Purkinje cell (primary cell): Measurements from ENCODE around the gene PGC. TPM values are rescaled to one million over a fixed set of nuclear protein-coding genes. Genes with fewer than 3 reads are reported as not detected.

ENCODE experiments used
- polyA plus RNA-seq: library from polyadenylated mRNA; unstranded; fragments of >200 nt; fragmentation: Nextera tagmentation; gene quantifications from 2 replicates; pipeline ENCODE4 v1.2.1, GENCODE V29; 2014

PGC gene
- polyA plus RNA-seq = not detected in 2 replicates

DNA sequence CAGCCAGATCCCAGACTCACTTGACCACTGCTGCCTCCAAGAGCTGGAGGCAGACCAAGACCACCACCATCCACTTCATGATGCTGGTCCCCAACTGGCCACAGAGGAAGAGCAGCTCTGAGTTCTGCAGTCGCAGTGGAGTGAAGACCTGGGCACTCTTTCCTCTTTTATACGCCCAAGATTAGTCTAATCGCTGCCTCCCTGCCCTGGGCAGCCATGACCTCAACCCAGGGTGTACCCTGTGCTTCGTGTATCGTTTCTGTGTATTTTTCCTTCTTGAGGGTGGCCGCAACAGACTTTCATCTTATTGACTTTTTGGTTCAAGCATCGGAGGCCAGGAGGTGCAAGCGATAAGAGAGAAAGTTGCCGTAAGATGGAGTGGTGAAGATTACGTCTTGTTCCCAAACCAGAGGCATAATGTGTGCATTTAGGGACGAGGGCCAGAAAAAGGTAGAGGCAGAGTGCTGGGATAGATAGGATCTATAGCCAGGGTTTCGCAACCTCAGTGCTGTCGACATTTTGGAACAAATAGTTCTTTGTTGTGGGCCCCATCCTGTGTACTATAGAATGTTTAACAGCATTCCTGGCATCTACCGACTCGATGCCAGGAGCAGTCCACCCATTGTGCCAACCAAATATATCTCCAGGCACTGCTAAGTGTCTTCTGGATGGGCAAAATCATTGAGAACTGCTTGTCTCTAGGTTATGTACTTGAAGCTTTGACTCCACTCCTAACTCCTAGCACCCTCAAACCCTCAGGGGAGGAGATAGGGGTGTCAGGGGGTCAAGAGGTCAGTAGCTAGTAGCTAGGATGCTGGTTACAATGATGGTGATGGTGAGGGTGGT lies at the start of gene PGC:
Gene PGC, minus strand, starts transcription at position 142 of the 846 bp plus-strand sequence. Its CDS starts 63 bp downstream, at position 79.

DNA sequence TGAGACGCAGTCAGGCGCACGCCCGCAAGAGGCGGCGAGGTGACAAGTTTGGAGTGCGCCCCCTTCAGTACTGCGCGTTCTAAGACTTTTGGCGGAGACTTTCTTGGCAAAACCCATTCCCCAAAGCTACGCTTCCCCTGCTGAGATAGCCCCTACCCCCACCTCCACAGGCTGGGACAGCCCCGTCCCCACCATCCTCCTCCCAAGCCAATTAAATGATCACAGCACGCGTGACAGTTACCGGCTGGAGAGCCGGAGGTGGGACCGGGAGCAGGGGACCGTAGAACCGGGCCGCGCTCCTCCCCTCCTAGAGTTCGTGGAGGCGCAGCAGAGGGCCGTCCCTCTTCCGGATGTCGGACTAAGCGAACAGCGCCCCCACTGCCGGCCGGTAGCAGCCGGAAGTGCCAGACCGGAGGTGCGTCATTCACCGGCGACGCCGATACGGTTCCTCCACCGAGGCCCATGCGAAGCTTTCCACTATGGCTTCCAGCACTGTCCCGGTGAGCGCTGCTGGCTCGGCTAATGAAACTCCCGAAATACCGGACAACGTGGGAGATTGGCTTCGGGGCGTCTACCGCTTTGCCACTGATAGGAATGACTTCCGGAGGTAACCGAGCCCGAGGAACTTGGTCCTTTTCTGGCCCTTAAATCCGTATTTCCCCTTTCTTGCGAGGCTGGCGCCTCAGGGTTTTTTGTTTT lies 40.2 kb upstream of the PGC start, which contains the start of gene TOMM6:
Gene TOMM6, plus strand, starts transcription at position 476 of the 699 bp plus-strand sequence. Its CDS starts 4 bp downstream, at position 480.

DNA sequence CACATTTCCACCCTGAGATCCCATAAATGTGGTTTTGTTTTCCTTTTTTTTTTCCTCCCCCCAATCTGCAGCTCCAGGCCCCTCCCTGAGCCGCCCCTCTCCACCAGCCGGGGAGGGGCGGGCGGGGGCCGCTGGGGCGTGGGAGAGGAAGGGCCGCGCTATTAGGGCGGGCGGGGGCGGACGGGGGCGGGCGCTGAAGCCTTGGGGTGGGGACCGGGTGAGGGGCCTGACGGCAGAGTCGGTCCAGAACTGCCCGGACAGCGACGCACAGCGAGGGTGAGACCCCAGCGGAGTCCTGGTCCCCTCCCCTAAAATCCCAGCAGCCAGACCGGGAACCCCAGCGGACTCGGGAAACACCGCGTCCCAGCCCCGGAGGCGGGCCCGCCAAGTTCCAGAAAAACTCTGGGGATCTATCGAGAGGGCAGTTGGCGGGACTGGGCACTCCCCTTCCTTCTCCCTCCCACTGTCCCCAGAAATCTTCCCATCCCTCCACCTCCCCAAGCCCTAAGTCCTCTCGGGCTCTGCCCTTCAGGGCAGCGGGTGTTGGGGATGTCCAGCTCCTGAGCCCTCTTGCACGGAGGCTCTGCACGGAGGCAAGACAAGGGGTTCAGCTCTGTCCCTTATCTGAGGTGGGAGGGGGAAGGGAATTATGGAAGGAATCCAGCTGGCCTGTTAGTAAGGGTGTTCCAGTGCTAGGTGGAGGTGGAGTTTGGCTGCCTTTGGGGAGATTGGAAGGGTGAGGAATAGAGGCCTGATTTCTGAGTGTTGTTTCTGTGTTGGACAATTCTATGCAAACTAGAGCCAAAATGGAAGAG lies 33.6 kb upstream of the PGC start, which contains the start of gene PRICKLE4:
Gene PRICKLE4, plus strand, starts transcription at position 232 of the 815 bp plus-strand sequence. CDS start 2,692 bp downstream, outside the sequence.

GRCh38 chr6:41779788-41780550 lies 32.8 kb upstream of the PGC start, which contains the start of gene FRS3:
Gene FRS3 (minus strand): TSS chr6:41779900. CDS start chr6:41776987, 2,913 bp downstream.

GRCh38 chr6:41735427-41736185 lies 11.6 kb downstream of the PGC start, which contains the start of gene TFEB:
Gene TFEB (minus strand): TSS chr6:41735608. CDS start chr6:41691213, 44,395 bp downstream.

Other genes starting within 250 kb of the PGC start
- 6.0 and 11.8 TPM in 2 replicates for gene FOXP4, start 201.0 kb downstream of the PGC start, polyA plus RNA-seq
- gene MDFI, start 108.9 kb downstream of the PGC start, polyA plus RNA-seq = not detected in 2 replicates
- gene TFEB, start 11.8 kb downstream of the PGC start, polyA plus RNA-seq = not detected in 2 replicates
- gene FRS3, start 32.5 kb upstream of the PGC start, polyA plus RNA-seq = 1.0 and 1.4 TPM in 2 replicates
- gene PRICKLE4, start 33.4 kb upstream of the PGC start, polyA plus RNA-seq = not detected in 2 replicates
- 535 and 586 TPM in 2 replicates for gene TOMM6, start 40.3 kb upstream of the PGC start, polyA plus RNA-seq
- 0.95 and 1.0 TPM in 2 replicates for gene USP49, start 148.0 kb upstream of the PGC start, polyA plus RNA-seq
- gene MED20, start 173.7 kb upstream of the PGC start, polyA plus RNA-seq = 3.2 and 3.3 TPM in 2 replicates
- 9.8 and 13.2 TPM in 2 replicates for gene BYSL, start 174.1 kb upstream of the PGC start, polyA plus RNA-seq
- gene CCND3, start 194.4 kb upstream of the PGC start, polyA plus RNA-seq = 6.4 and 11.7 TPM in 2 replicates